Measurements from ENCODE around the gene TRIM69.
A peak's percentile ranks its signal among the peaks of the same experiment; 100 is the strongest.
"Not testable (repeated sequence)": the region's sequence is repeated elsewhere in the genome, so short reads cannot be mapped to it uniquely, and the experiment has no call there.

The TRIM69 gene

GRCh38 chr15:44727485-44728231, 8.7 kb upstream of the TRIM69 start:
- H3K4me3 ChIP-seq (ENCODE audit: low read length), result no peak overlapping the region
- TF ChIP-seq CTCF (conservative IDR thresholded peaks at IDR 0.05; ENCODE audit: low read length), result no peak
- no peak for DNase-seq (ENCODE audit: low read depth)

GRCh38 chr15:44728232-44728575, 8.1 kb upstream of the TRIM69 start:
- peak overlapping the region; percentile 93 for H3K4me3 ChIP-seq (ENCODE audit: low read length)
- not testable (repeated sequence) for DNase-seq (ENCODE audit: low read depth)

GRCh38 chr15:44728576-44729407, 7.5 kb upstream of the TRIM69 start:
- DNase-seq (ENCODE audit: low read depth), result peak; percentile 97
- H3K4me3 ChIP-seq (ENCODE audit: low read length), result peak overlapping the region; percentile 93
- TF ChIP-seq CTCF (conservative IDR thresholded peaks at IDR 0.05; ENCODE audit: low read length), result no peak

- DNase-seq (ENCODE audit: low read depth), result no peak
- no peak for TF ChIP-seq CTCF (conservative IDR thresholded peaks at IDR 0.05; ENCODE audit: low read length)
Measured at GRCh38 chr15:44729408-44730127, 6.8 kb upstream of the TRIM69 start.

GRCh38 chr15:44734839-44735481, 1.4 kb upstream of the TRIM69 start:
- no peak for TF ChIP-seq CTCF (conservative IDR thresholded peaks at IDR 0.05; ENCODE audit: low read length)
- no peak overlapping the region for H3K4me3 ChIP-seq (ENCODE audit: low read length)
- DNase-seq (ENCODE audit: low read depth), result no peak

More at GRCh38 chr15:44729408-44730127, 6.8 kb upstream of the TRIM69 start:
- peak overlapping the region; percentile 93 for H3K4me3 ChIP-seq (ENCODE audit: low read length)

- H3K4me3 ChIP-seq (ENCODE audit: low read length), result no peak overlapping the region
- peak; percentile 31 for DNase-seq (ENCODE audit: low read depth)
- no peak for TF ChIP-seq CTCF (conservative IDR thresholded peaks at IDR 0.05; ENCODE audit: low read length)
Measured at GRCh38 chr15:44735482-44736180, 697 bp upstream of the TRIM69 start.

Measured in AG10803 (cell line).